Measurements from ENCODE around the gene APC. TPM values are rescaled to one million over a fixed set of nuclear protein-coding genes. Genes with fewer than 3 reads are reported as not detected.

Gene APC
- total RNA-seq, 1 donor from 2014 or later = 54.1 TPM

DNA sequence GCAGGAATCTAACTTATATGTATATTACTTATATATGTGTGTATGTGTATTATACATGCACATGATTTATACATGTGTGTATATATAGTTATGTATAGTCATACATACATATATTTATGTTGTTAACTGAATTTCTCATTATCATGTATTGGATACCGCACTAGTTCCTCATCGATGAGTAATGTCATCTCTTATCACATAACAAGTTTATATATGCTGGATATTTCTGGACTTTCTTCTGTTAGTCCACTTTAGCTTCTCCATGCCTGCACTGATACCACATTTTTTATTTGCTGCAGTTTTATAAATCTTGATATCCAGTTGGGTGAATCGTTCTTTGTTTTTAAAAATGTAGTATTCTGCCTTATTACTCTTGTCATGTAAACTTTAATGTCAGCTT is 50.2 kb downstream of the APC start:
- ATAC-seq = no peak
- Histone ChIP-seq H3K4me3 (no peak overlapping the region), H3K27ac (no peak overlapping the region), H3K27me3 (no peaks in the 10 kb centered on the region), H3K36me3 (peaks cover 32% of the 10 kb centered on the region), H3K9me3 (no peaks in the 10 kb centered on the region), H3K4me1 (no peaks in the 10 kb centered on the region)
- intact Hi-C loops (cut with DNase I) = no loop called here
- TF ChIP-seq, protein P1, sequence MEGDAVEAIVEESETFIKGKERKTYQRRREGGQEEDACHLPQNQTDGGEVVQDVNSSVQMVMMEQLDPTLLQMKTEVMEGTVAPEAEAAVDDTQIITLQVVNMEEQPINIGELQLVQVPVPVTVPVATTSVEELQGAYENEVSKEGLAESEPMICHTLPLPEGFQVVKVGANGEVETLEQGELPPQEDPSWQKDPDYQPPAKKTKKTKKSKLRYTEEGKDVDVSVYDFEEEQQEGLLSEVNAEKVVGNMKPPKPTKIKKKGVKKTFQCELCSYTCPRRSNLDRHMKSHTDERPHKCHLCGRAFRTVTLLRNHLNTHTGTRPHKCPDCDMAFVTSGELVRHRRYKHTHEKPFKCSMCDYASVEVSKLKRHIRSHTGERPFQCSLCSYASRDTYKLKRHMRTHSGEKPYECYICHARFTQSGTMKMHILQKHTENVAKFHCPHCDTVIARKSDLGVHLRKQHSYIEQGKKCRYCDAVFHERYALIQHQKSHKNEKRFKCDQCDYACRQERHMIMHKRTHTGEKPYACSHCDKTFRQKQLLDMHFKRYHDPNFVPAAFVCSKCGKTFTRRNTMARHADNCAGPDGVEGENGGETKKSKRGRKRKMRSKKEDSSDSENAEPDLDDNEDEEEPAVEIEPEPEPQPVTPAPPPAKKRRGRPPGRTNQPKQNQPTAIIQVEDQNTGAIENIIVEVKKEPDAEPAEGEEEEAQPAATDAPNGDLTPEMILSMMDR (IDR thresholded peaks at IDR 0.05) = no peak
- no peak for DNase-seq

DNA sequence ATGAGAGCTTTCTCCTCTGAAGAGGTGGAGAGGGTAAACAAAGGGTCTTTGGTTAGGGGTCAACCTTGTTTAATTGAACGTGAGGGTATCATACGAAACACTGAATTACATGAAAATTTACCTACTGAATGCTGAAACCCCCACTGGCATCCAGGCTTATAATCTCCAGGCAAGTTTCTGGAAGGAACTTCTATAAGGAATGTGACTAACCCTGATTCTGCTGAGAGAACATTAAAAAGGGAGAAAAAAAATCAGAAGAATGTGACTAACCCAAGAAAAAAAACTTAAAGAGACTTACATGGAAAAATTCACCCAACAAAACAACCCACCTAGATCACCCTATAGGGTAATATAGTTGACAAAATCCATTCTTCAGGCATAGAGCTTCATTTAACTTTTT is 55.5 kb downstream of the APC start:
- no peak overlapping the region for H3K27ac ChIP-seq
- TF ChIP-seq, protein P1 (IDR thresholded peaks at IDR 0.05) = no peak
- no peak overlapping the region for H3K4me3 ChIP-seq
- H3K4me1 ChIP-seq = no peaks in the 10 kb centered on the region
- intact Hi-C loops (cut with DNase I) = no loop called here
- DNase-seq = no peak
- ATAC-seq = no peak
- peaks cover 41% of the 10 kb centered on the region for H3K36me3 ChIP-seq
- no peaks in the 10 kb centered on the region for H3K9me3 ChIP-seq
- no peaks in the 10 kb centered on the region for H3K27me3 ChIP-seq

DNA sequence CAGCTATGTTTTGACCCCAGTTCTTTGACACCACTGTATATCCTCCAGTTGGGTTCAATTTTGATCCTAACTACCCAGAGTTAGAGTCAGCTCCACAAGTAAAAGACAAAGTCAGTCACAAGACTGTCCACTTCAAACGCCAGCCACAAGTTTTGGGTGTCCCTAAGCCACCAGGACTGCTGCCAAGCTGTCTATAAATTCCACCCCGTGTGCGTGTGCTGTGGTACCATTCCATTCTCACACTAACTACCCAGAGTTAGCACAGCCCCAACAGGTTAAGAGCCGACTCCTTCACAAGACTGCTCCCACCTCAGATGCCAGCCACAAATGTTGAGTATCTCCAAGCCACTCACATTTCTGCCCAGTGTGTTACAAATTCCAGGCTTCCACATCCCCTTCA is 56.7 kb downstream of the APC start:
- TF ChIP-seq, protein P1 (IDR thresholded peaks at IDR 0.05) = no peak
- H3K9me3 ChIP-seq = no peaks in the 10 kb centered on the region
- H3K27ac ChIP-seq = no peak overlapping the region
- H3K4me1 ChIP-seq = no peaks in the 10 kb centered on the region
- H3K36me3 ChIP-seq = peaks cover 41% of the 10 kb centered on the region
- H3K4me3 ChIP-seq = no peak overlapping the region
- ATAC-seq (no peak), DNase-seq (no peak)
- no peaks in the 10 kb centered on the region for H3K27me3 ChIP-seq
- intact Hi-C loops (cut with DNase I) = no loop called here

DNA sequence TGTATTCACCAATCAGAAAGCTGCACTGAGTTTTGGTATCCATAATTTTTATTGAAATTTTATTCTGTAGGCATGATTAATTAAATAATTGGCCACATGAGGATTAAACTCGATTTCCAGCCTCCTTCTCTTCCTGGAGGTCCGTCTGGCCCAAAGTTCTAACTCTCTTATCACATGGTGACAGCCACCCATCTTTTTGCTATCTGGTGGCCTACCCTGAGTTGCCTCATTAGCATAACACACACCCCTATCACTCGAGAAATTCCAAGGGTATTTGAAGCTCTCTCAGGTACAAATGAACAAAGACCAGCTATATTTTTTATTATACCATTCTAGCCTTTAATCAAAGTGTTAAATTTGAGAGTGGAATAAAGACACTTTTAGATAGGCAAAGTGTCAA is 57.7 kb downstream of the APC start:
- Histone ChIP-seq H3K4me3 (no peak overlapping the region), H3K4me1 (no peaks in the 10 kb centered on the region), H3K27ac (no peak overlapping the region), H3K9me3 (no peaks in the 10 kb centered on the region), H3K27me3 (no peaks in the 10 kb centered on the region), H3K36me3 (peaks cover 41% of the 10 kb centered on the region)
- intact Hi-C loops (cut with DNase I) = no loop called here
- TF ChIP-seq, protein P1 (IDR thresholded peaks at IDR 0.05) = no peak
- ATAC-seq (no peak), DNase-seq (no peak)

DNA sequence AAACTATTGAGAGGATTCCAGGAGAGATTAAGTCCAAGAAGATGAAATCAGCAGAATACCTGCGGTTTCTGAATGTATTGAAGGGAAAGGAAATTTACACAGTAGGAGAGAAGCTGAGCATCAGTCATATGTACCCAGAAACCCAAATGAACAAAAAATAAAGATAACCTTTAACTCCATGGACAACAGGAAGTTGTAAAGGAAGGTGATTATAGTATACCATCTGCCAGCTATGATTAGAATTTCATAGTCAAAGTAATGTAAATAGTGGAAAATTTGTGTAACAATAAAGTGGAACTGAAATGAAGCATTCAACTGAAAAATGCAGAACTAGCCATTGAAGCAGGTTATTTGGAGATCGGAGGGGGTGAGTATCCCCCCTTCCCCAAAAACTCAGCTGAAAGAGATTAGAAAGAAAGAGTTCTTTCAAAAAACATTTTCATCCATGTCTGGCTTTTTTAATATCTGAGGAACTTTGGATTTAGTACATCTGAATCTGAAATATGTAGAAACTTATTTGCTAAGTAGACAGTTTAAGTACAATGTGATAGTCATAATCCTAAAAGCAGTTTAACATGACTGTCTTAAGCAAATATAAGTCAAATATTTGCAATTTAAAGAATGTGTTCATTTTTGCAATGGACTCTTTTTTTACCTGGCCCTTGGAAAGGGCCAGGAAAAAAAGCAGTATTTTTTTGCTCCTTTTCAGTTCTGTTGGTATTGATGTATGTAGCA is 58.4 kb downstream of the APC start:
- Histone ChIP-seq H3K27me3 (no peaks in the 10 kb centered on the region), H3K4me3 (no peak overlapping the region), H3K27ac (no peak overlapping the region), H3K36me3 (peaks cover 46% of the 10 kb centered on the region), H3K9me3 (no peaks in the 10 kb centered on the region), H3K4me1 (no peaks in the 10 kb centered on the region)
- ATAC-seq (no peak), DNase-seq (no peak)
- intact Hi-C loops (cut with DNase I) = no loop called here
- TF ChIP-seq, protein P1 (IDR thresholded peaks at IDR 0.05) = no peak

DNA sequence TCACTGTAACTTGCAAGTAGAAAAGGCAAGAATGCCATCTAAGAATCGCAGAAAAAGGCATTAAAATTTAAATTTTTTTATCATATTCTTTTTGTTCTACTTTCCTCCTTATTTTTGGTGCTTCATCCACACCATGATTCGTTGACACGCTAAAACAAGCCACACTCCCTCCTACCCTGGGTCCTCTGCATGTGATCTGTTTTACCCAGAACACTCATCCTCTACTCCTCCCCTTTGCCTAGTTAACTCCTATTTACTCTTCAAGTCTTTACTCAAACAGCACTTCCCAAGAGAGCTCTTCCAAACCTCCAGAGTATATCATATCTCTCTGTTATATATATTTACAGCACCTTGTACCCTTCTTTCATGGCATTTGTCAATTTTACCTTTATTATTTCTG is 62.0 kb downstream of the APC start:
- Histone ChIP-seq H3K9me3 (no peaks in the 10 kb centered on the region), H3K27me3 (no peaks in the 10 kb centered on the region), H3K27ac (no peak overlapping the region), H3K4me1 (no peaks in the 10 kb centered on the region), H3K4me3 (no peak overlapping the region), H3K36me3 (peaks cover 33% of the 10 kb centered on the region)
- ATAC-seq (no peak), DNase-seq (no peak)
- intact Hi-C loops (cut with DNase I) = no loop called here
- TF ChIP-seq, protein P1 (IDR thresholded peaks at IDR 0.05) = no peak

All from upper lobe of right lung (tissue), 1 donor.